Mesenchymal stem cell (in vitro differentiated cells and primary cell): ENCODE measurements around the gene MARCOL.

Source experiments
- DNase-seq: peaks from one replicate; pipeline ENCODE4 v3.0.0-alpha.2; 2013
- H2AFZ ChIP-seq: one replicate; pipeline ENCODE4 v1.6.1; 2013; ENCODE audit warnings: low read depth, mild to moderate bottlenecking, control low read depth, inconsistent platforms, low read length, moderate library complexity
- H2AK5ac ChIP-seq: 2 replicates; pipeline ENCODE4 v1.6.1; 2013; ENCODE audit warnings: low read length, moderate library complexity, mild to moderate bottlenecking, inconsistent platforms; ENCODE audit not compliant: severe bottlenecking
- H2BK120ac ChIP-seq: one replicate; pipeline ENCODE4 v1.6.1; 2013; ENCODE audit warnings: low read depth, mild to moderate bottlenecking, inconsistent platforms, low read length, moderate library complexity
- H2BK12ac ChIP-seq, 2 experiments: one replicate each; pipeline ENCODE4 v1.6.1; 2013; ENCODE audit warnings: inconsistent platforms in 2 of 2, low read length in 2 of 2, mild to moderate bottlenecking in 2 of 2, moderate library complexity in 2 of 2, control low read depth in 1 of 2
- H2BK15ac ChIP-seq: one replicate; pipeline ENCODE4 v1.6.1; 2013; ENCODE audit warnings: mild to moderate bottlenecking, low read depth, inconsistent platforms; ENCODE audit not compliant: poor library complexity, severe bottlenecking
- H2BK5ac ChIP-seq: 2 replicates; pipeline ENCODE4 v1.6.1; 2013; ENCODE audit warnings: low read depth, mild to moderate bottlenecking, low read length, control low read depth, inconsistent platforms; ENCODE audit not compliant: poor library complexity, severe bottlenecking
- H3K14ac ChIP-seq, 2 experiments: one replicate each; pipeline ENCODE4 v1.6.1; 2013; ENCODE audit warnings: inconsistent platforms in 2 of 2, low read length in 2 of 2, control low read depth in 1 of 2, mild to moderate bottlenecking in 1 of 2, moderate library complexity in 1 of 2
- H3K18ac ChIP-seq, 2 experiments: one replicate each; pipeline ENCODE4 v1.6.1; 2013; ENCODE audit warnings: inconsistent platforms in 2 of 2, low read length in 2 of 2, control low read depth in 1 of 2, low read depth in 1 of 2, mild to moderate bottlenecking in 1 of 2
- H3K23ac ChIP-seq, 2 experiments: one replicate each; pipeline ENCODE4 v1.6.1; 2013; ENCODE audit warnings: inconsistent platforms in 2 of 2, low read length in 2 of 2, mild to moderate bottlenecking in 2 of 2, moderate library complexity in 2 of 2, control low read depth in 1 of 2
- H3K27ac ChIP-seq: 2 replicates; pipeline ENCODE4 v1.5.1; 2013; ENCODE audit warnings: mild to moderate bottlenecking, moderate library complexity, low read length, control low read depth, inconsistent platforms; ENCODE audit not compliant: poor library complexity, severe bottlenecking
- H3K27me3 ChIP-seq, 2 experiments: 2 replicates each; pipeline versions ENCODE4 v1.6.1 to v1.7.0; 2013; ENCODE audit warnings: low read length in 2 of 2, mild to moderate bottlenecking in 2 of 2, moderate library complexity in 2 of 2, control low read depth in 1 of 2, inconsistent platforms in 1 of 2; ENCODE audit not compliant: control insufficient read depth in 1 of 2, insufficient read depth in 1 of 2
- H3K36me3 ChIP-seq, 2 experiments: 2 replicates each; pipeline versions ENCODE4 v1.6.1 to v1.7.0; 2013; ENCODE audit warnings: low read length in 2 of 2, control low read depth in 1 of 2, inconsistent platforms in 1 of 2, low read depth in 1 of 2, mild to moderate bottlenecking in 1 of 2; ENCODE audit not compliant: insufficient read depth in 2 of 2, control insufficient read depth in 1 of 2
- H3K4ac ChIP-seq, 2 experiments: one replicate each; pipeline ENCODE4 v1.6.1; 2013; ENCODE audit warnings: inconsistent platforms in 2 of 2, low read length in 2 of 2, mild to moderate bottlenecking in 2 of 2, moderate library complexity in 2 of 2, control low read depth in 1 of 2, low read depth in 1 of 2
- H3K4me1 ChIP-seq: 2 replicates; pipeline ENCODE4 v1.6.1; 2013; ENCODE audit warnings: low read depth, low read length, control low read depth; ENCODE audit not compliant: control insufficient read depth, insufficient read depth
- H3K4me2 ChIP-seq: 2 replicates; pipeline ENCODE4 v1.6.1; 2013; ENCODE audit warnings: low read length, mild to moderate bottlenecking, inconsistent platforms; ENCODE audit not compliant: poor library complexity, severe bottlenecking
- H3K4me3 ChIP-seq, 2 experiments: 2 replicates each; pipeline versions ENCODE4 v1.5.1 to v1.7.0; 2013; ENCODE audit warnings: low read length in 2 of 2, mild to moderate bottlenecking in 2 of 2, control low read depth in 1 of 2, low read depth in 1 of 2; ENCODE audit not compliant: insufficient read depth in 1 of 2
- H3K79me1 ChIP-seq: replicated peaks from 2 replicates; pipeline ENCODE4 v1.6.1; 2013; ENCODE audit warnings: mild to moderate bottlenecking, control low read depth, low read length, inconsistent platforms; ENCODE audit not compliant: poor library complexity, severe bottlenecking
- H3K9ac ChIP-seq: 2 replicates; pipeline ENCODE4 v1.7.0; 2013; ENCODE audit warnings: mild to moderate bottlenecking, low read length, moderate library complexity
- H3K9me3 ChIP-seq: 2 replicates; pipeline ENCODE4 v1.7.0; 2013; ENCODE audit warnings: mild to moderate bottlenecking, low read length; ENCODE audit not compliant: control insufficient read depth
- H4K8ac ChIP-seq: one replicate; pipeline ENCODE4 v1.6.1; 2013; ENCODE audit warnings: inconsistent platforms, mild to moderate bottlenecking, low read length, moderate library complexity
- H4K91ac ChIP-seq: one replicate; pipeline ENCODE4 v1.6.1; 2013; ENCODE audit warnings: mild to moderate bottlenecking, low read length, inconsistent platforms
- whole genome bisulfite sequencing: methylation state at CpG from one replicate; pipeline ENCODE4 v1.1.7; 2013; ENCODE audit warnings: mixed read lengths; 5-methylcytosine and 5-hydroxymethylcytosine counted together

MARCOL gene

GRCh38 chr5:148208226-148208625 lies 30.1 kb upstream of the MARCOL start:
- H3K23ac ChIP-seq = no peak overlapping the region
- H3K14ac ChIP-seq = no peak overlapping the region
- no peak overlapping the region for H3K4ac ChIP-seq
- H4K8ac ChIP-seq = no peak overlapping the region
- no peak overlapping the region for H3K4me2 ChIP-seq
- H2BK5ac ChIP-seq = no peak overlapping the region
- no peaks in the 10 kb centered on the region for H3K9me3 ChIP-seq
- no peak overlapping the region for H3K4me3 ChIP-seq
- H2AFZ ChIP-seq = no peak overlapping the region
- no peak overlapping the region for H3K9ac ChIP-seq
- H3K36me3 ChIP-seq = no peaks in the 10 kb centered on the region
- no peaks in the 10 kb centered on the region for H3K27me3 ChIP-seq
- no peak overlapping the region for H3K18ac ChIP-seq
- H2BK15ac ChIP-seq = no peak overlapping the region
- no peaks in the 10 kb centered on the region for H3K79me1 ChIP-seq
- H3K4me1 ChIP-seq = no peaks in the 10 kb centered on the region
- H2AK5ac ChIP-seq = no peak overlapping the region
- H4K91ac ChIP-seq = no peak overlapping the region
- no peak for DNase-seq
- no peak overlapping the region for H2BK120ac ChIP-seq
- H2BK12ac ChIP-seq = no peak overlapping the region
- no peak overlapping the region for H3K27ac ChIP-seq

- Histone ChIP-seq H2BK15ac (no peak overlapping the region), H4K8ac (no peak overlapping the region), H2BK120ac (no peak overlapping the region), H3K9me3 (no peaks in the 10 kb centered on the region), H3K27me3 (no peaks in the 10 kb centered on the region), H4K91ac (no peak overlapping the region), H3K23ac (no peak overlapping the region), H2BK12ac (no peak overlapping the region), H3K79me1 (no peaks in the 10 kb centered on the region), H3K4ac (no peak overlapping the region), H3K4me2 (no peak overlapping the region), H3K27ac (no peak overlapping the region), H3K14ac (no peak overlapping the region), H2AFZ (no peak overlapping the region), H3K4me1 (no peaks in the 10 kb centered on the region), H3K36me3 (no peaks in the 10 kb centered on the region), H3K4me3 (no peak overlapping the region), H3K18ac (no peak overlapping the region), H3K9ac (no peak overlapping the region), H2AK5ac (no peak overlapping the region), H2BK5ac (no peak overlapping the region)
- 50% methylated on average over 2 of the region's 3 CpGs for WGBS
- no peak for DNase-seq
Measured at GRCh38 chr5:148209151-148209770, 29.1 kb upstream of the MARCOL start.

GRCh38 chr5:148214665-148215185 lies 23.6 kb upstream of the MARCOL start:
- no peak overlapping the region for H2BK120ac ChIP-seq
- no peaks in the 10 kb centered on the region for H3K9me3 ChIP-seq
- H3K27me3 ChIP-seq = no peaks in the 10 kb centered on the region
- H2BK12ac ChIP-seq = no peak overlapping the region
- H3K18ac ChIP-seq = no peak overlapping the region
- H3K4me3 ChIP-seq = no peak overlapping the region
- H3K14ac ChIP-seq = no peak overlapping the region
- H3K23ac ChIP-seq = no peak overlapping the region
- no peaks in the 10 kb centered on the region for H3K79me1 ChIP-seq
- H3K4me2 ChIP-seq = no peak overlapping the region
- no peak overlapping the region for H2AFZ ChIP-seq
- no peak overlapping the region for H4K8ac ChIP-seq
- no peaks in the 10 kb centered on the region for H3K36me3 ChIP-seq
- no peak overlapping the region for H3K27ac ChIP-seq
- no peak overlapping the region for H2BK15ac ChIP-seq
- H3K4me1 ChIP-seq = no peaks in the 10 kb centered on the region
- H4K91ac ChIP-seq = no peak overlapping the region
- H2BK5ac ChIP-seq = no peak overlapping the region
- WGBS = 100% methylated on average over 1 of the region's 1 CpG
- DNase-seq = no peak
- H3K9ac ChIP-seq = no peak overlapping the region
- H2AK5ac ChIP-seq = no peak overlapping the region
- no peak overlapping the region for H3K4ac ChIP-seq

GRCh38 chr5:148221508-148221907 lies 16.8 kb upstream of the MARCOL start:
- Histone ChIP-seq H3K9me3 (no peaks in the 10 kb centered on the region), H3K27ac (no peak overlapping the region), H3K4me3 (no peak overlapping the region), H3K4me2 (no peak overlapping the region), H3K23ac (no peak overlapping the region), H4K8ac (no peak overlapping the region), H2BK15ac (no peak overlapping the region), H3K79me1 (no peaks in the 10 kb centered on the region), H2BK5ac (no peak overlapping the region), H2BK120ac (no peak overlapping the region), H3K36me3 (no peaks in the 10 kb centered on the region), H3K4ac (no peak overlapping the region), H2AK5ac (no peak overlapping the region), H3K14ac (no peak overlapping the region), H3K18ac (no peak overlapping the region), H3K4me1 (no peaks in the 10 kb centered on the region), H3K9ac (no peak overlapping the region), H2BK12ac (no peak overlapping the region), H2AFZ (no peak overlapping the region), H4K91ac (no peak overlapping the region), H3K27me3 (no peaks in the 10 kb centered on the region)
- DNase-seq = no peak
- WGBS = 74% methylated on average over 3 of the region's 6 CpGs
